Neutrophil (primary cell): ENCODE results near the gene SMC1B.

ENCODE experiments used
- H3K27ac ChIP-seq: fragments of 200-600 bp; sonication (generic); 2 replicates; pipeline ENCODE4 v1.5.1; 2016; ENCODE audit warnings: mild to moderate bottlenecking, moderate library complexity
- H3K27me3 ChIP-seq: fragments of 200-600 bp; sonication (generic); 2 replicates; pipeline ENCODE4 v1.6.0; 2016; ENCODE audit warnings: mild to moderate bottlenecking
- H3K36me3 ChIP-seq: fragments of 200-600 bp; sonication (generic); 2 replicates; pipeline ENCODE4 v1.5.1; 2017
- H3K4me1 ChIP-seq, 2 experiments: fragments of 200-600 bp in 1 of 2; sonication (generic) in 1 of 2; 1 replicate in 1 of 2; 2 replicates in 1 of 2; pipeline versions ENCODE4 v1.5.1 to v1.6.1; 2013 to 2016; ENCODE audit warnings: low read depth in 1 of 2, low read length in 1 of 2, mild to moderate bottlenecking in 1 of 2, moderate library complexity in 1 of 2; ENCODE audit not compliant: control insufficient read depth in 1 of 2, insufficient read depth in 1 of 2
- H3K4me3 ChIP-seq, 2 experiments: fragments of 200-600 bp in 1 of 2; sonication (generic) in 1 of 2; 1 replicate in 1 of 2; 2 replicates in 1 of 2; pipeline ENCODE4 v1.5.1; 2013 to 2016; ENCODE audit warnings: low read depth in 1 of 2, low read length in 1 of 2, mild to moderate bottlenecking in 1 of 2, moderate library complexity in 1 of 2
- H3K9me3 ChIP-seq: fragments of 200-600 bp; sonication (generic); 2 replicates; pipeline ENCODE4 v1.5.1; 2016
- CTCF ChIP-seq: fragments of 200-600 bp; sonication (generic); IDR thresholded peaks from 2 replicates; pipeline ENCODE4 v1.5.1; 2016; ENCODE audit warnings: antibody characterized with exemption

Gene SMC1B

GRCh38 chr22:45426387-45426786 lies 13.0 kb upstream of the SMC1B start:
- no peaks in the 10 kb centered on the region for H3K27me3 ChIP-seq
- H3K4me3 ChIP-seq = no peak overlapping the region
- H3K4me1 ChIP-seq = peaks cover 4 to 6% of the 10 kb centered on the region in 2 experiments
- no peaks in the 10 kb centered on the region for H3K36me3 ChIP-seq
- H3K9me3 ChIP-seq = no peaks in the 10 kb centered on the region
- H3K27ac ChIP-seq = no peak overlapping the region
- no peak for TF ChIP-seq CTCF

GRCh38 chr22:45425531-45426265 lies 12.3 kb upstream of the SMC1B start:
- no peaks in the 10 kb centered on the region for H3K36me3 ChIP-seq
- no peaks in the 10 kb centered on the region for H3K9me3 ChIP-seq
- H3K27ac ChIP-seq = no peak overlapping the region
- no peak for TF ChIP-seq CTCF
- no peak overlapping the region for H3K4me3 ChIP-seq
- no peaks in the 10 kb centered on the region for H3K27me3 ChIP-seq
- H3K4me1 ChIP-seq = peaks cover 4 to 6% of the 10 kb centered on the region in 2 experiments

- no peaks in the 10 kb centered on the region for H3K36me3 ChIP-seq
- H3K4me3 ChIP-seq = no peak overlapping the region
- H3K27me3 ChIP-seq = no peaks in the 10 kb centered on the region
- H3K4me1 ChIP-seq = peaks cover 4 to 6% of the 10 kb centered on the region in 2 experiments
- no peaks in the 10 kb centered on the region for H3K9me3 ChIP-seq
- H3K27ac ChIP-seq = no peak overlapping the region
- TF ChIP-seq CTCF = no peak
Measured at GRCh38 chr22:45425101-45425500, 11.7 kb upstream of the SMC1B start.

- H3K27ac ChIP-seq = no peak overlapping the region
- H3K4me1 ChIP-seq = peaks cover 4 to 6% of the 10 kb centered on the region in 2 experiments
- no peaks in the 10 kb centered on the region for H3K36me3 ChIP-seq
- H3K4me3 ChIP-seq = no peak overlapping the region
- H3K9me3 ChIP-seq = no peaks in the 10 kb centered on the region
- no peaks in the 10 kb centered on the region for H3K27me3 ChIP-seq
- no peak for TF ChIP-seq CTCF
Measured at GRCh38 chr22:45424241-45424731, 10.9 kb upstream of the SMC1B start.

- Histone ChIP-seq H3K4me1 (peaks cover 4 to 6% of the 10 kb centered on the region in 2 experiments), H3K27me3 (no peaks in the 10 kb centered on the region), H3K4me3 (no peak overlapping the region), H3K27ac (no peak overlapping the region), H3K9me3 (no peaks in the 10 kb centered on the region), H3K36me3 (peaks cover 2% of the 10 kb centered on the region)
- no peak for TF ChIP-seq CTCF
Measured at GRCh38 chr22:45423524-45423923, 10.1 kb upstream of the SMC1B start.
